ENCODE results near the gene CD8B.

The CD8B gene

DNA sequence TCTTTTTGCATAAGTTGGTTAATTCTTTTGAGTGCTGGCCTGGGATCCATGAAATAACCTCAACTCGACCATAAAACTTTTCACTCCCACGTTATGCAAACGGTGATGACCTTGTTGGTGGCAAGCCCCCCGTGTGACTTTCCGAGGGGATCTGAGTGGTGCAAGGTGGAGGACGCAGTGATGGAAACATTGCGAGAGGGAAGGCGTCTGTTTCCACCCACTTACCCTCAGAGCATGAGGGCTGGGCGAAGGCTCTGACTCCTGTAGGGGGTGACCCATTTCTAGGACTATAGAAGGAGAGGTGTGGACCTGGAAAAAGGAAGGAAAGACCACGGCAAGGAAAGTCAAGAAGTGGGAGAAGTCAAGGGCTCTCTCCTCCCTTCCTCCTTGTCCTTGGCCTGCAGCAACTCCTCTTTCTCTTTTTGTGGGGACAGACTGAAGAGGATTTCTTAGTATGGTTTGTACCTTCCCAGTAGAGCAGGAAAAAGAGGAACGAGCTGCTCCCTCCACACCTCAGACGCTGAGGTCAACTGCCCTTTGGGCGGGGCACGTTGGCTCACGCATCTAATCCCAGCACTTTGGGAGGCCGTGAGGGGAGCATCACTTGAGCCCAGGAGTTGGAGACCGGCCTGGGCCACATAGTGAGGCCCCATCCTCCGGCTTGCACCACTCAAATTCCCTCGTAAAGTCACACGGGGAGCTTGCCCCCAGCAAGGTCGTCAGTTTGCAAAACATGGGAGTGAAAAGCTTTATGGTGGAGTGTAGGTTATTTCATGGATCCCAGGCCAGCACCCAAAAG lies 55.4 kb downstream of the CD8B start:
- TF ChIP-seq TAF1 (IDR thresholded peaks at IDR 0.05; ENCODE audit: low read depth) = no peak
- TF ChIP-seq ZBTB7A (IDR thresholded peaks at IDR 0.05; ENCODE audit: low read depth) = no peak

DNA sequence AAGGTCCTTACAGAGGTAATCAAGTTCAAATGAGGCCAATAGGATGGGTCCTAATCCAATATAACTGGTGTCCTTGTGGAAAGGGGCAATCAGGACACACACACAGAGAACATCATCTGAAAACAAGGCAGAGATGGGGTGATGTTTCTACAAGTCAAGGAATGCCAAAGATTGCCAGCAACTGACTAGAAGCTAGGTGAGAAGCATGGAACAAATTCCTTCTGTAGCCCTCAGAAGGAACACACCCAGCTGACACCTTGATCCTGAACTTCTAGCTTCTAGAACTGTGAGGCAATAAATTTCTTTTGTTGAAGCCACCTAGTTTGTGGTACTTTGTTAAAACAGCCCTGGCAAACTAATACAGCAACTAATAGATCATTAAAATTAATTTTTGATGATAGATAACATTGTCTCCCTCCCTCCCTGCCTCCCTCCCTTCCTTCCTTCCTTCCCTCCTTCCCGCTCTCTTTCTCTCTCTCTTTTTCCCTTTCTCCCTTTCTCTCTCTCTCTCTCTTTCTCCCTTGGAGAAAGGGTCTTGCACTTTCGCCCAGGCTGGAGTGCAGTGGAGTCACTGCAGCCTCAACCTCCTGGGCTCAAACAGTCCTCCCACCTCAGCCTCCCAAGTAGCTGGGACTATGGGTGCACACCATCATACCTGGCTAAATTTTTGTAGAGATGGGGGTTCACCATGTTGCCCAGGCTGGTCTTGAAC lies 60.7 kb downstream of the CD8B start:
- TF ChIP-seq, protein P1, sequence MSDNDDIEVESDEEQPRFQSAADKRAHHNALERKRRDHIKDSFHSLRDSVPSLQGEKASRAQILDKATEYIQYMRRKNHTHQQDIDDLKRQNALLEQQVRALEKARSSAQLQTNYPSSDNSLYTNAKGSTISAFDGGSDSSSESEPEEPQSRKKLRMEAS (IDR thresholded peaks at IDR 0.05) = no peak
- no peak for TF ChIP-seq CEBPB (IDR thresholded peaks at IDR 0.05)
- TF ChIP-seq RAD21 (IDR thresholded peaks at IDR 0.05; ENCODE audit: low read depth) = no peak
- TF ChIP-seq TEAD4 (IDR thresholded peaks at IDR 0.05) = no peak
- no peak for TF ChIP-seq EGR1 (IDR thresholded peaks at IDR 0.05)
- no peak for TF ChIP-seq ZBTB7A (IDR thresholded peaks at IDR 0.05; ENCODE audit: low read depth)
- TF ChIP-seq NFIC (IDR thresholded peaks at IDR 0.05) = no peak
- no peak for TF ChIP-seq YY1 (IDR thresholded peaks at IDR 0.05; ENCODE audit: low read depth)
- no peak for TF ChIP-seq TAF1 (IDR thresholded peaks at IDR 0.05; ENCODE audit: low read depth)
- no peak for TF ChIP-seq TCF12 (IDR thresholded peaks at IDR 0.05; ENCODE audit: low read depth)
- no peak for TF ChIP-seq FOXM1 (IDR thresholded peaks at IDR 0.05; ENCODE audit: borderline replicate concordance, low read depth)

DNA sequence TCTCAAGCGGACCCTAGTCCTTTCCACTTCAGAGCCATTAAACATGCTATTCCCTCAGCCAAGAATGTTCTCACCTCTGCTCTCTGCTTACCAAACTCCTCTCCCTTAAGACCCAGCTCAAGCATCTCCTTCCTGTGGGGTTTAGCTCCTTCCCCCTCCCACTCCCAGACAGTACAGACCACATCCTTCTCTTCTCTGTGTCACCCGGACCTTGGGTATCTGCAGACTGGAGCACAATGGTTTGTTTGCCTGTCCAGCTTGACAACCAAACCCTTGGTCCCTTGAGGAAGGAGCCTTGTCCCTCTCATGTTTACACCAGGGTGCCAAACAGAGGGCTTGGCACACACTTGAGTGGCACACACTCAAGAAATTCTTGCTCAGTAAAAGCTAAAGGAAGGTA lies 66.8 kb downstream of the CD8B start:
- no peak for TF ChIP-seq TCF12 (IDR thresholded peaks at IDR 0.05; ENCODE audit: low read depth)
- no peak for TF ChIP-seq NFIC (IDR thresholded peaks at IDR 0.05)
- TF ChIP-seq, protein P2, sequence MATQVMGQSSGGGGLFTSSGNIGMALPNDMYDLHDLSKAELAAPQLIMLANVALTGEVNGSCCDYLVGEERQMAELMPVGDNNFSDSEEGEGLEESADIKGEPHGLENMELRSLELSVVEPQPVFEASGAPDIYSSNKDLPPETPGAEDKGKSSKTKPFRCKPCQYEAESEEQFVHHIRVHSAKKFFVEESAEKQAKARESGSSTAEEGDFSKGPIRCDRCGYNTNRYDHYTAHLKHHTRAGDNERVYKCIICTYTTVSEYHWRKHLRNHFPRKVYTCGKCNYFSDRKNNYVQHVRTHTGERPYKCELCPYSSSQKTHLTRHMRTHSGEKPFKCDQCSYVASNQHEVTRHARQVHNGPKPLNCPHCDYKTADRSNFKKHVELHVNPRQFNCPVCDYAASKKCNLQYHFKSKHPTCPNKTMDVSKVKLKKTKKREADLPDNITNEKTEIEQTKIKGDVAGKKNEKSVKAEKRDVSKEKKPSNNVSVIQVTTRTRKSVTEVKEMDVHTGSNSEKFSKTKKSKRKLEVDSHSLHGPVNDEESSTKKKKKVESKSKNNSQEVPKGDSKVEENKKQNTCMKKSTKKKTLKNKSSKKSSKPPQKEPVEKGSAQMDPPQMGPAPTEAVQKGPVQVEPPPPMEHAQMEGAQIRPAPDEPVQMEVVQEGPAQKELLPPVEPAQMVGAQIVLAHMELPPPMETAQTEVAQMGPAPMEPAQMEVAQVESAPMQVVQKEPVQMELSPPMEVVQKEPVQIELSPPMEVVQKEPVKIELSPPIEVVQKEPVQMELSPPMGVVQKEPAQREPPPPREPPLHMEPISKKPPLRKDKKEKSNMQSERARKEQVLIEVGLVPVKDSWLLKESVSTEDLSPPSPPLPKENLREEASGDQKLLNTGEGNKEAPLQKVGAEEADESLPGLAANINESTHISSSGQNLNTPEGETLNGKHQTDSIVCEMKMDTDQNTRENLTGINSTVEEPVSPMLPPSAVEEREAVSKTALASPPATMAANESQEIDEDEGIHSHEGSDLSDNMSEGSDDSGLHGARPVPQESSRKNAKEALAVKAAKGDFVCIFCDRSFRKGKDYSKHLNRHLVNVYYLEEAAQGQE (IDR thresholded peaks at IDR 0.05; ENCODE audit: low read depth) = no peak
- no peak for TF ChIP-seq FOXM1 (IDR thresholded peaks at IDR 0.05; ENCODE audit: borderline replicate concordance, low read depth)
- TF ChIP-seq TEAD4 (IDR thresholded peaks at IDR 0.05) = no peak
- TF ChIP-seq, protein P1 (IDR thresholded peaks at IDR 0.05) = no peak
- TF ChIP-seq YY1 (IDR thresholded peaks at IDR 0.05; ENCODE audit: low read depth) = no peak
- no peak for TF ChIP-seq EP300 (IDR thresholded peaks at IDR 0.05; ENCODE audit: borderline replicate concordance)
- no peak for TF ChIP-seq ZBTB7A (IDR thresholded peaks at IDR 0.05; ENCODE audit: low read depth)
- no peak for TF ChIP-seq TAF1 (IDR thresholded peaks at IDR 0.05; ENCODE audit: low read depth)
- no peak for TF ChIP-seq CREB1 (IDR thresholded peaks at IDR 0.05; ENCODE audit: low read depth)
- no peak for TF ChIP-seq CEBPB (IDR thresholded peaks at IDR 0.05)
- TF ChIP-seq RAD21 (IDR thresholded peaks at IDR 0.05; ENCODE audit: low read depth) = no peak
- TF ChIP-seq, protein P3, sequence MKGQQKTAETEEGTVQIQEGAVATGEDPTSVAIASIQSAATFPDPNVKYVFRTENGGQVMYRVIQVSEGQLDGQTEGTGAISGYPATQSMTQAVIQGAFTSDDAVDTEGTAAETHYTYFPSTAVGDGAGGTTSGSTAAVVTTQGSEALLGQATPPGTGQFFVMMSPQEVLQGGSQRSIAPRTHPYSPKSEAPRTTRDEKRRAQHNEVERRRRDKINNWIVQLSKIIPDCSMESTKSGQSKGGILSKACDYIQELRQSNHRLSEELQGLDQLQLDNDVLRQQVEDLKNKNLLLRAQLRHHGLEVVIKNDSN (IDR thresholded peaks at IDR 0.05) = no peak
- TF ChIP-seq EGR1 (IDR thresholded peaks at IDR 0.05) = no peak

DNA sequence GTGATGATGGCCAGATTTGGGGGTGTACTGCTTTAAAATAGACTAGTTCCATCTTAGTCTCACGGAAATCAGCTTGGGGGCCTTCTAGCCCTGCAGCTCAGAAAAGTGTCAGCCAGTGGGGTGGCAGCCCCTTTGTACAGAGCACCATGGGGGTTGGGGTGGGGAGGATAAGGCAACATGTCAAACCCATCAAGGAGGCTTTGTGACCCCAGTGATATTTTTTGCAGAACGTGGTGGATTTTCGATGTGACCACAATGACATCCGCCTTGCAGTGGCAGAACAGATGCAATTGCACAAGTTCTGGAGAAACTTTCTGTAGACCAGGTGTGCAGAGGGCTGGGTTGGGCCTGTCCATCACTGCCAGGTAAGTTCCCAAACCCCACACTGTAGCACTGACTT lies 67.9 kb downstream of the CD8B start:
- TF ChIP-seq NFIC (IDR thresholded peaks at IDR 0.05) = no peak
- no peak for TF ChIP-seq FOXM1 (IDR thresholded peaks at IDR 0.05; ENCODE audit: borderline replicate concordance, low read depth)
- TF ChIP-seq, protein P2 (IDR thresholded peaks at IDR 0.05; ENCODE audit: low read depth) = no peak
- TF ChIP-seq EP300 (IDR thresholded peaks at IDR 0.05; ENCODE audit: borderline replicate concordance) = no peak
- TF ChIP-seq TCF12 (IDR thresholded peaks at IDR 0.05; ENCODE audit: low read depth) = no peak
- TF ChIP-seq RAD21 (IDR thresholded peaks at IDR 0.05; ENCODE audit: low read depth) = no peak
- TF ChIP-seq YY1 (IDR thresholded peaks at IDR 0.05; ENCODE audit: low read depth) = no peak
- no peak for TF ChIP-seq TEAD4 (IDR thresholded peaks at IDR 0.05)
- no peak for TF ChIP-seq CREB1 (IDR thresholded peaks at IDR 0.05; ENCODE audit: low read depth)
- no peak for TF ChIP-seq ZBTB7A (IDR thresholded peaks at IDR 0.05; ENCODE audit: low read depth)
- TF ChIP-seq EGR1 (IDR thresholded peaks at IDR 0.05) = no peak
- TF ChIP-seq CEBPB (IDR thresholded peaks at IDR 0.05) = no peak
- TF ChIP-seq, protein P3 (IDR thresholded peaks at IDR 0.05) = no peak
- TF ChIP-seq, protein P1 (IDR thresholded peaks at IDR 0.05) = no peak
- no peak for TF ChIP-seq TAF1 (IDR thresholded peaks at IDR 0.05; ENCODE audit: low read depth)

DNA sequence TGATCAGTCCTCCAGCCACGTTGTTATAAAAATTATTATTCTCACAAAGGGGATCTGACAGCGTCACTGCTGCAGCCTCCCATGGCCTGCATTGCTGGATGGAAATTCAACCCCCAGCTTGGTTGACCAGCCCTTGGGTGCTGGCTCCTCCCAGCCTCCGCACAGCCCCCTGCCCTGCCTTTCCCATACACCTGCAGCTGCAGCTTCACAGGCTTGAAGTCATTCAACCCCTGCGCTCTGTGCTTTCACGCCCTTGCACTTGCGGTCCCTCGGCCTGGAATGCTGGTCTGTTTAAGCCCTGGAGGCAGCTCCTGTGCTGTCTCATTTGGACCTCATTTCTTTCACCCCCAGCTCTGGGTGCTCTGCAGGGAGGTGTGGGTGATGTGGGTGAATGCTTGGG lies 70.1 kb downstream of the CD8B start:
- TF ChIP-seq TAF1 (IDR thresholded peaks at IDR 0.05; ENCODE audit: low read depth) (no peak), TCF12 (IDR thresholded peaks at IDR 0.05; ENCODE audit: low read depth) (no peak), FOXM1 (IDR thresholded peaks at IDR 0.05; ENCODE audit: borderline replicate concordance, low read depth) (no peak), ZBTB7A (IDR thresholded peaks at IDR 0.05; ENCODE audit: low read depth) (no peak), CEBPB (IDR thresholded peaks at IDR 0.05) (no peak), YY1 (IDR thresholded peaks at IDR 0.05; ENCODE audit: low read depth) (no peak), RAD21 (IDR thresholded peaks at IDR 0.05; ENCODE audit: low read depth) (no peak), TEAD4 (IDR thresholded peaks at IDR 0.05) (no peak)
